ENCODE data around the gene G6PD. TPM values are rescaled to one million over a fixed set of nuclear protein-coding genes. Genes with fewer than 3 reads are reported as not detected.

Gene G6PD
- total and polyA plus RNA-seq, 4 donors = 1.9 to 23.6 (median 5.5) TPM

GRCh38 chrX:154530286-154530685 lies 16.4 kb downstream of the G6PD start:
- H3K4me3 ChIP-seq (ENCODE audit: low read depth in 1 of 3, low read length in 3 of 3) = no peak overlapping the region
- no peak for DNase-seq (ENCODE audit: low spot score)
- H3K9me3 ChIP-seq (ENCODE audit: control insufficient read depth in 4 of 4, low read length in 3 of 4) = no peaks in the 10 kb centered on the region
- no peaks in the 10 kb centered on the region for H3K36me3 ChIP-seq (ENCODE audit: control insufficient read depth in 4 of 4, insufficient read depth in 3 of 4, low read depth in 1 of 4, low read length in 3 of 4)
- peaks cover 2 to 12% (median 8%) of the 10 kb centered on the region in 4 donors for H3K4me1 ChIP-seq (ENCODE audit: control insufficient read depth in 4 of 4, insufficient read depth in 4 of 4, low read length in 3 of 4)
- TF ChIP-seq HNF4A (conservative IDR thresholded peaks at IDR 0.05) (no peak), NR2F2 (IDR thresholded peaks at IDR 0.05) (no peak), FOXA1 (IDR thresholded peaks at IDR 0.05) (no peak), JUND (IDR thresholded peaks at IDR 0.05) (no peak), SP1 (IDR thresholded peaks at IDR 0.05) (no peak), EGR1 (IDR thresholded peaks at IDR 0.05; ENCODE audit: low read depth in 2 of 2) (no peak)
- no peaks in the 10 kb centered on the region for H3K27me3 ChIP-seq (ENCODE audit: control insufficient read depth in 4 of 4, insufficient read depth in 4 of 4, low read length in 3 of 4)
- H3K9ac ChIP-seq (ENCODE audit: low read depth in 1 of 2, low read length in 2 of 2) = no peak overlapping the region
- WGBS = 87% methylated on average over 11 of the region's 11 CpGs
- no peak overlapping the region for H3K27ac ChIP-seq (ENCODE audit: low read depth in 1 of 2, low read length in 2 of 2)

- TF ChIP-seq ATF3 (IDR thresholded peaks at IDR 0.05) (no peak), CTCF (IDR thresholded peaks at IDR 0.05; ENCODE audit: low read depth, low read length, missing input control) (no peak), EGR1 (IDR thresholded peaks at IDR 0.05; ENCODE audit: low read depth in 2 of 2) (no peak), YY1 (IDR thresholded peaks at IDR 0.05) (no peak), HNF4A (conservative IDR thresholded peaks at IDR 0.05) (no peak), GABPA (IDR thresholded peaks at IDR 0.05 in 1 of 2, conservative IDR thresholded peaks at IDR 0.05 in 1 of 2) (no peak), SP1 (IDR thresholded peaks at IDR 0.05) (no peak), REST (IDR thresholded peaks at IDR 0.05) (no peak), FOXA2 (IDR thresholded peaks at IDR 0.05) (no peak)
- H3K4me1 ChIP-seq (ENCODE audit: control insufficient read depth in 4 of 4, insufficient read depth in 4 of 4, low read length in 3 of 4) = peaks cover 0 to 7% (median 2%) of the 10 kb centered on the region in 4 donors
- no peak overlapping the region for H3K4me3 ChIP-seq (ENCODE audit: low read depth in 1 of 3, low read length in 3 of 3)
- DNase-seq (ENCODE audit: low spot score) = no peak
- WGBS = 85% methylated on average over 6 of the region's 6 CpGs
- no peak overlapping the region for H3K27ac ChIP-seq (ENCODE audit: low read depth in 1 of 2, low read length in 2 of 2)
- no peaks in the 10 kb centered on the region for H3K9me3 ChIP-seq (ENCODE audit: control insufficient read depth in 4 of 4, low read length in 3 of 4)
- no peak overlapping the region for H3K9ac ChIP-seq (ENCODE audit: low read depth in 1 of 2, low read length in 2 of 2)
- H3K27me3 ChIP-seq (ENCODE audit: control insufficient read depth in 4 of 4, insufficient read depth in 4 of 4, low read length in 3 of 4) = no peaks in the 10 kb centered on the region
- no peaks in the 10 kb centered on the region for H3K36me3 ChIP-seq (ENCODE audit: control insufficient read depth in 4 of 4, insufficient read depth in 3 of 4, low read depth in 1 of 4, low read length in 3 of 4)
These were observed 17.4 kb downstream of the G6PD start for GRCh38 chrX:154529206-154529612.
